Heart left ventricle (tissue), 13 donors: Measurements from ENCODE around the gene ABHD1.
A peak's percentile ranks its signal among the peaks of the same experiment; 100 is the strongest.

Experiments used
- CTCF ChIP-seq, 12 donors: fragments of 200-600 bp; sonication (generic) in 4 of 12; IDR thresholded peaks; one replicate each; pipeline versions ENCODE4 v1.5.0 to v1.8.0; 2018 to 2022; ENCODE audit warnings: antibody characterized with exemption in 12 of 12, mild to moderate bottlenecking in 5 of 12
- POLR2A ChIP-seq, 2 donors: fragments of 450-650 bp; IDR thresholded peaks; one replicate each; pipeline ENCODE4 v1.6.1; 2017; ENCODE audit warnings: antibody characterized with exemption in 2 of 2, mild to moderate bottlenecking in 2 of 2, moderate library complexity in 2 of 2
- donor health status: ischemic (EF 13 %, LVEDD 7.1; RV severe dilation, severe dysfunction).
- donor health status: DM: no; HTN: yes; CAD: no.
- donor health status: DM: no; HTN: no; CAD: no.
- donor health status: ischemic (EF 25% LVEDD 6.9; RV normal size, moderate dysfunction).
- donor health status: ischemic (EF 25% LVEDD 5.7; RV mildly dilated, moderate dysfunction).
- donor health status: ischemic (EF 35%, LVEDD 5.7; RV mildly dilated, moderate dysfunction).
- donor health status: nonischemic (EF 11% LVEDD 7.7; RV severe dilation, severe dysfunction).
- donor health status: DM: yes; HTN: yes; CAD: no.
- donor health status: PGD.
- donor health status: ischemic (EF 29% LVEDD 5.4; RV normal size, mild dysfunction).
- donor health status: nonischemic (EF 23%, LVEDD 6.1; RV moderate dilation, normal function).

GRCh38 chr2:27086724-27087593 is 36.7 kb upstream of the ABHD1 start, which contains the start of gene KHK:
- TF ChIP-seq CTCF (IDR thresholded peaks at IDR 0.05) (peak in 2 of 12 donors; percentile 19 to 55), POLR2A (IDR thresholded peaks at IDR 0.05) (no peak)
